Sigmoid colon (tissue), 7 donors: Measurements from ENCODE around the gene CEMIP. TPM values are rescaled to one million over a fixed set of nuclear protein-coding genes. Genes with fewer than 3 reads are reported as not detected.
A peak's percentile ranks its signal among the peaks of the same experiment; 100 is the strongest.

Experiments
- DNase-seq: peaks from one replicate; pipeline ENCODE4 v3.0.0-alpha.2; 2019
- H3K27ac ChIP-seq, 4 donors: fragments of 200-600 bp; sonication (generic); one replicate each; pipeline ENCODE4 v1.5.1; 2016 to 2019; ENCODE audit warnings: mild to moderate bottlenecking in 1 of 4
- H3K27me3 ChIP-seq, 3 donors: fragments of 200-600 bp; sonication (generic); one replicate each; pipeline ENCODE4 v1.5.1; 2019; ENCODE audit warnings: mild to moderate bottlenecking in 1 of 3
- H3K36me3 ChIP-seq, 4 donors: fragments of 200-600 bp; sonication (generic); one replicate each; pipeline ENCODE4 v1.5.1; 2016 to 2019
- H3K4me1 ChIP-seq, 4 donors: fragments of 200-600 bp; sonication (generic); one replicate each; pipeline ENCODE4 v1.5.1; 2017 to 2019
- H3K4me3 ChIP-seq, 4 donors: fragments of 200-600 bp; sonication (generic); one replicate each; pipeline ENCODE4 v1.5.1; 2017 to 2019; ENCODE audit warnings: mild to moderate bottlenecking in 2 of 4, moderate library complexity in 1 of 4
- H3K9me3 ChIP-seq, 4 donors: fragments of 200-600 bp in 3 of 4; sonication (generic) in 3 of 4; one replicate each; pipeline versions ENCODE4 v1.5.1 to v1.6.1; 2013 to 2019
- EP300 ChIP-seq, 4 donors: sonication (generic); formaldehyde crosslinking; IDR thresholded peaks; one replicate each; pipeline ENCODE4 v1.6.1; 2017; ENCODE audit warnings: antibody characterized with exemption in 4 of 4
- POLR2A ChIP-seq, 2 donors: fragments of 450-650 bp; IDR thresholded peaks; one replicate each; pipeline ENCODE4 v1.6.1; 2016; ENCODE audit warnings: antibody characterized with exemption in 2 of 2, mild to moderate bottlenecking in 2 of 2, moderate library complexity in 2 of 2
- POLR2AphosphoS5 ChIP-seq, 4 donors: sonication (generic); formaldehyde crosslinking; IDR thresholded peaks; one replicate each; pipeline ENCODE4 v1.6.1; 2017; ENCODE audit warnings: antibody characterized with exemption in 4 of 4
- WGBS, 2 donors: extraction: QIAGEN DNeasy Blood & Tissue Kit; methylation state at CpG; one replicate each; pipeline ENCODE4 v1.1.7; 2013; 5-methylcytosine and 5-hydroxymethylcytosine counted together
- intact Hi-C: fragments of 100-400 bp; cut with DNase I; formaldehyde crosslinking; loops from one replicate; pipeline ENCODE4 v1.15.1; 2023
- polyA plus RNA-seq, 3 donors: library from polyadenylated mRNA; stranded (reverse); fragments of 200-250 nt; gene quantifications; one replicate each; pipeline ENCODE4 v1.2.3, GENCODE V29; 2013
- total RNA-seq, 4 donors: library from RNA; depleted of rRNA; stranded (reverse); fragments of >200 nt; gene quantifications; one replicate each; pipeline ENCODE4 v1.1.0, GENCODE V29; 2016
- TF ChIP-seq, protein P1 (sequence below), 4 experiments: fragments of 450-650 bp in 3 of 4; fragments of 200-600 bp in 1 of 4; IDR thresholded peaks; one replicate each; pipeline ENCODE4 v1.5.1; 2016 to 2019; ENCODE audit warnings: antibody characterized with exemption in 4 of 4, mild to moderate bottlenecking in 3 of 4, moderate library complexity in 2 of 4
- donor health status: healthy with polysubstance abuse.
- donor health status: Bipolar disorder and iron deficiency.
- donor health status: healthy.

Gene CEMIP
- total and polyA plus RNA-seq, 7 donors: under 0.01 to 2.1 (median under 0.01) TPM; not detected in 2

DNA sequence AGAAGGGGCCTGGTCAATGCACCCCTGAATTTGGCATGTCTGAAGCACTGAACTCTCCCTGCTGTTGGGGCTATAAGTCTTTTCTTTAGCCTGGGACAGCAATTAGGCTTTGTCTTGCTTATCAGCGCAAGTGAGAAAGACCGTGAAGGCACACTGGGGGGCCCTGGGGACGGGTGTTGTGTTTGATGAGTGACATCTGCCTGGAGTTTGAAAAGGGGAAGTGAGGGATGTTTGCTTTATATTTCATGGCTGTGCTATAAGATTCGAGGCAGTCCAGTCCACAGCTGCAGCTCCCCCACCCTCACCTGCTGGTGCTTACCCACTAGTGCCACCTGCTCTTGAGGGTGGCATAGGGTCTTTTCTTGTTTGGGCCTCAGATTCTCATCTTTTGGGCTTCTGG lies 44.8 kb downstream of the CEMIP start:
- DNase-seq: no peak
- Histone ChIP-seq H3K9me3 (no peaks in the 10 kb centered on the region), H3K27me3 (no peaks in the 10 kb centered on the region), H3K4me1 (peaks cover 0 to 17% (median 7%) of the 10 kb centered on the region in 4 donors), H3K36me3 (no peaks in the 10 kb centered on the region), H3K4me3 (no peak overlapping the region), H3K27ac (no peak overlapping the region)
- intact Hi-C loops: no loop called here
- TF ChIP-seq POLR2AphosphoS5 (IDR thresholded peaks at IDR 0.05): no peak
- no peak for TF ChIP-seq EP300 (IDR thresholded peaks at IDR 0.05)
- TF ChIP-seq, protein P1, sequence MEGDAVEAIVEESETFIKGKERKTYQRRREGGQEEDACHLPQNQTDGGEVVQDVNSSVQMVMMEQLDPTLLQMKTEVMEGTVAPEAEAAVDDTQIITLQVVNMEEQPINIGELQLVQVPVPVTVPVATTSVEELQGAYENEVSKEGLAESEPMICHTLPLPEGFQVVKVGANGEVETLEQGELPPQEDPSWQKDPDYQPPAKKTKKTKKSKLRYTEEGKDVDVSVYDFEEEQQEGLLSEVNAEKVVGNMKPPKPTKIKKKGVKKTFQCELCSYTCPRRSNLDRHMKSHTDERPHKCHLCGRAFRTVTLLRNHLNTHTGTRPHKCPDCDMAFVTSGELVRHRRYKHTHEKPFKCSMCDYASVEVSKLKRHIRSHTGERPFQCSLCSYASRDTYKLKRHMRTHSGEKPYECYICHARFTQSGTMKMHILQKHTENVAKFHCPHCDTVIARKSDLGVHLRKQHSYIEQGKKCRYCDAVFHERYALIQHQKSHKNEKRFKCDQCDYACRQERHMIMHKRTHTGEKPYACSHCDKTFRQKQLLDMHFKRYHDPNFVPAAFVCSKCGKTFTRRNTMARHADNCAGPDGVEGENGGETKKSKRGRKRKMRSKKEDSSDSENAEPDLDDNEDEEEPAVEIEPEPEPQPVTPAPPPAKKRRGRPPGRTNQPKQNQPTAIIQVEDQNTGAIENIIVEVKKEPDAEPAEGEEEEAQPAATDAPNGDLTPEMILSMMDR (IDR thresholded peaks at IDR 0.05): no peak
- no peak for TF ChIP-seq POLR2A (IDR thresholded peaks at IDR 0.05)
- 26 to 37% methylated on average over 4 of the region's 4 CpGs for WGBS, 2 donors

DNA sequence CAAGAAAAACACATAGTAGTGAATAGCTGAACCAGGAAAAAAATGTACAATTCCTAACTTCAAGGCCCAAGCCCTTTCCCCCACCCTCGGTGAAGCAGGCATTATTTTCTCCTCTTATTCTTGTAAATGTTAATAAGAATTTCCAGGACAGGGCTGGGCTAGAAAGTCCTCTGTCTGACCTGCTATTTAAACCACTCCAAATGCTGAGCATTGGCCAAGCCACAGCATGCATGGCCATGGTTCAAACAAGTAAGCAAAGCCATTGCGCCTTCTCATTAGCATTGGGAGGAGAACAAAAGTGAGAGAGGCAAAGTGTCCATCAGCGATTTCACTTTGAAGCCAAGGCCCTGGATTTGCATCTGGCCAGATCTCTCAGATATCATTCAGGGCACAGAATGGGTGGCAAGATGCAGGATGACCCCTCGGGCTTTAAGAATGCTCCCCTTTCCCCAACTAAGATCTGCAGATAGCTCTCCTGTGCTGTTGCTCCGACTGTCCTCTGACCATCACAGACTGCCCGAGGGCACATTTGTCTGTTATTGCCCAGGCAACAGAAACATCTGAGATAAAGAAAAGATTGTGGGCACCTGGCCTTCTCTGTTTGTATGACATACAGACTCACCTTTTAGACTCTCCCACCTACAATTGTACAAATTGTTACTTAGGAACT lies 46.3 kb downstream of the CEMIP start:
- H3K27me3 ChIP-seq: no peaks in the 10 kb centered on the region
- H3K4me3 ChIP-seq: no peak overlapping the region
- DNase-seq: no peak
- intact Hi-C loops: no loop called here
- H3K4me1 ChIP-seq: peaks cover 0 to 2% (median under 1%) of the 10 kb centered on the region in 4 donors
- peak overlapping the region in 1 of 4 donors; percentile 5 for H3K27ac ChIP-seq
- no peaks in the 10 kb centered on the region for H3K9me3 ChIP-seq
- TF ChIP-seq EP300 (IDR thresholded peaks at IDR 0.05) (no peak), POLR2AphosphoS5 (IDR thresholded peaks at IDR 0.05) (no peak), POLR2A (IDR thresholded peaks at IDR 0.05) (no peak)
- TF ChIP-seq, protein P1 (IDR thresholded peaks at IDR 0.05): no peak
- WGBS, 2 donors: 75 to 82% methylated on average over 6 of the region's 6 CpGs
- no peaks in the 10 kb centered on the region for H3K36me3 ChIP-seq

DNA sequence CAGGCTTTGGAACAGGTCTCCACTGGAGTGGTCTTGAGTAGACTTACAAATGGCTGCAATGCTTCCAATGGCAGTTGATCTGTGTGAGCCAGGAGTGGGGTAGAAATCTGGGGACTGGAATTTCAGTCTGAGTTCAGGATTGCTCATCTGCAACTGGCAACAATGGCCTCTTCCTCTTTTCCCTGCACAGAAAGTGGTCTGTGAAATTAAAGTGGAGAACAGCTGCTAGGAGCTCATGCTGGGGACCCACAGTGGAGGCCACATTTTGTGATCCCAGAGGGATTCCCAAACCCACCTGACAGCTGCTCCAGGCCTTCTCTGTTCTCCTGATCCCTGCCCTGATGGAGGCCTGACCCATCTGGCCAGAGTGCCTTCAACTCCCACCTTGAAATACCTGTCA lies 49.6 kb downstream of the CEMIP start:
- no peaks in the 10 kb centered on the region for H3K27me3 ChIP-seq
- H3K36me3 ChIP-seq: no peaks in the 10 kb centered on the region
- DNase-seq: no peak
- TF ChIP-seq, protein P1 (IDR thresholded peaks at IDR 0.05): no peak
- TF ChIP-seq POLR2AphosphoS5 (IDR thresholded peaks at IDR 0.05) (no peak), EP300 (IDR thresholded peaks at IDR 0.05) (no peak), POLR2A (IDR thresholded peaks at IDR 0.05) (no peak)
- H3K9me3 ChIP-seq: no peaks in the 10 kb centered on the region
- H3K4me1 ChIP-seq: peaks cover 0 to 13% (median 2%) of the 10 kb centered on the region in 4 donors
- H3K4me3 ChIP-seq: no peak overlapping the region
- intact Hi-C loops: no loop called here
- no peak overlapping the region for H3K27ac ChIP-seq

DNA sequence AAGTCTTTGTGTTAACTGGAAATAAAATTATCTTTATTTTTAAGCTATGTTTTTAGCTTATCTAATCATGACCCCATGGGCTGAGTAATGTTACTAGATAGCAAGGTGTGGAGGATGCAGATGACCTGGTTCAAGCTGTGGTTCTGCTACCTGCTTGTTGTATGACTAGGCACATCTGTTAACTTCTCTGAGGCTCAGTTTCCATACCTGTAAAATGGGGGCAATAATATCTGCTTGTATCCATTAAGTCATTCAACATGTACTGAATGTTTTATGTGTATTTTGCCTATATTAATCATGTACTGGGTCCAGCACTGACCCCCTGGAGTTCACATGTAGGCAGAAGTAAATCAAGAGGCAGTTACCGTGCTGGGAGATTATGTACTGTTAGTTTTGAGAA lies 51.5 kb downstream of the CEMIP start:
- TF ChIP-seq, protein P1 (IDR thresholded peaks at IDR 0.05): no peak
- DNase-seq: no peak
- Histone ChIP-seq H3K27ac (no peak overlapping the region), H3K27me3 (no peaks in the 10 kb centered on the region), H3K9me3 (no peaks in the 10 kb centered on the region), H3K36me3 (no peaks in the 10 kb centered on the region), H3K4me3 (no peak overlapping the region), H3K4me1 (peaks cover 0 to 25% (median 2%) of the 10 kb centered on the region in 4 donors)
- 90 to 95% methylated on average over 1 of the region's 1 CpG for WGBS, 2 donors
- intact Hi-C loops: no loop called here

DNA sequence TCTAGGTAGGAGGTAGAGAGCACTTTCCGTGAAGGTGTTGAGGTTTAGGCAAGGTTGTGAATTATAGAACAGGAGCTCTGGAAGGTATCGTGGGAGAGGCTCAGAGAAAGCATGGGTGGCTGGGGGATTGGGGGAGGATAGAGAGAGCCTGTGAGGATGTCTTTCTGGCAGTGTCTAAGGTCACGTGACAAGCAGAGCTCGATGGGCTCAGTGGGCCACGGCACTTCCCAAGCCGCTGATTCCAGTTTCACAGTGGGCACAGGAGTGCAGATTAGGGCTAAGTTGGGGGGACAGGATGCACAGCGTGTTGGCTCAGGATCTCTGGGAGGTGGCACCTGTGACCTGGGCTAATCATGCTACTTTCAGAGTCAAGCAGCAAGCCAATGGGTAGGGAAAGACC lies 52.0 kb downstream of the CEMIP start:
- Histone ChIP-seq H3K36me3 (no peaks in the 10 kb centered on the region), H3K4me1 (peaks cover 0 to 30% (median 2%) of the 10 kb centered on the region in 4 donors), H3K27me3 (no peaks in the 10 kb centered on the region), H3K4me3 (no peak overlapping the region), H3K27ac (no peak overlapping the region), H3K9me3 (no peaks in the 10 kb centered on the region)
- intact Hi-C loops: no loop called here
- TF ChIP-seq POLR2A (IDR thresholded peaks at IDR 0.05) (no peak), EP300 (IDR thresholded peaks at IDR 0.05) (no peak), POLR2AphosphoS5 (IDR thresholded peaks at IDR 0.05) (no peak)
- TF ChIP-seq, protein P1 (IDR thresholded peaks at IDR 0.05): no peak
- WGBS, 2 donors: 92 to 96% methylated on average over 7 of the region's 7 CpGs
- no peak for DNase-seq
